Glomerular visceral epithelial cell (primary cell): ENCODE data around the gene DOK3.

Experiments used
- DNase-seq: peaks from one replicate; pipeline ENCODE4 v3.0.0-alpha.2; 2016; ENCODE audit errors: extremely low spot score

DOK3 gene, protein sequence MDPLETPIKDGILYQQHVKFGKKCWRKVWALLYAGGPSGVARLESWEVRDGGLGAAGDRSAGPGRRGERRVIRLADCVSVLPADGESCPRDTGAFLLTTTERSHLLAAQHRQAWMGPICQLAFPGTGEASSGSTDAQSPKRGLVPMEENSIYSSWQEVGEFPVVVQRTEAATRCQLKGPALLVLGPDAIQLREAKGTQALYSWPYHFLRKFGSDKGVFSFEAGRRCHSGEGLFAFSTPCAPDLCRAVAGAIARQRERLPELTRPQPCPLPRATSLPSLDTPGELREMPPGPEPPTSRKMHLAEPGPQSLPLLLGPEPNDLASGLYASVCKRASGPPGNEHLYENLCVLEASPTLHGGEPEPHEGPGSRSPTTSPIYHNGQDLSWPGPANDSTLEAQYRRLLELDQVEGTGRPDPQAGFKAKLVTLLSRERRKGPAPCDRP

DNA sequence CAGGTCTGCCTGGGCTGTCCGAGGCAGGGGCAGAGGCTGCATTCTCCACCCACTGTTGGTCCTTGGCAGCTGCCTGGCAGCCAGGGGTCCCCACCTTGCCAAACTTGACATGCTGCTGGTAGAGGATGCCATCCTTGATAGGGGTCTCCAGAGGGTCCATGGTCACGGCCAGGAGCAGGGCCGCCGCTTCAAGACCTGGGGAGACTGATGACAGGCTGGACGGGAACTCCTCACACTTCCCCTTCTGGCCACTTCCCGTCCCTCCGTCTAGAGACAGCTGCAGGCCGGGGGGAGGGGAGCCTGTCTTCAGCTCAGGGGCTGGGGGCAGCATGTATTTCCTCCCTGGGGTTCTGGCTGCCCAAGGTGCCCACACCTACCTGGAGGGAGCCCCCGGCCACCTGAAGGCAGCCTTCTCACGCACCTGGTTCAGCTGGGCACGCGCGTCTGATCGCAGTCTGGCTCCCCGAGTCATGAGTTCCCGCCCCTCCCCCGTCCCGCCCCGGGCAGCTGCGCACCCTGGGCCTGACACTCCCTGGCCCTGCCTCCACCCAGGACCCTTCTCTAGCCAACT lies at the start of gene DOK3:
DOK3 (minus strand) TSS at position 446 of the 571 bp plus-strand sequence; CDS start at position 160, 286 bp downstream.
- DNase-seq: no peak

DNA sequence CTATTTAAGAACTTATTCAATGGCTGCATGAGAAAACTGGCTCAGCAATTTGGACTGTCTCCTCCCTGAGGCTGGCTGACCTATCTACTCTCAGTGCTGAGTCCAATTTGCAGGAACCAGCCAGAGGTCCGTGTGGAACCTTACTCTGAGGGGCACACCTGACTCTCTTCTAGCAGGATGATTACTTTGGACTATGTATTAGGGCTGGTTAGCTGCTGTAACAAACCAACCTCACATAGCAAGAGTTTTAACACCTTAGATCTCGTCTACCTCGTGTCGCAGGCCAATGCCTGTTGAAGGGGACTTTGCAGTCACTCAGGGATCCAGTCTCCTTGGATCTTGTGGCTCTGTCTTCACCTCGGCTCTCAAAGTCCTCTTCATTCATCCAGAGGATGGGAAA lies 48.2 kb upstream of the DOK3 start:
- DNase-seq: no peak

DNA sequence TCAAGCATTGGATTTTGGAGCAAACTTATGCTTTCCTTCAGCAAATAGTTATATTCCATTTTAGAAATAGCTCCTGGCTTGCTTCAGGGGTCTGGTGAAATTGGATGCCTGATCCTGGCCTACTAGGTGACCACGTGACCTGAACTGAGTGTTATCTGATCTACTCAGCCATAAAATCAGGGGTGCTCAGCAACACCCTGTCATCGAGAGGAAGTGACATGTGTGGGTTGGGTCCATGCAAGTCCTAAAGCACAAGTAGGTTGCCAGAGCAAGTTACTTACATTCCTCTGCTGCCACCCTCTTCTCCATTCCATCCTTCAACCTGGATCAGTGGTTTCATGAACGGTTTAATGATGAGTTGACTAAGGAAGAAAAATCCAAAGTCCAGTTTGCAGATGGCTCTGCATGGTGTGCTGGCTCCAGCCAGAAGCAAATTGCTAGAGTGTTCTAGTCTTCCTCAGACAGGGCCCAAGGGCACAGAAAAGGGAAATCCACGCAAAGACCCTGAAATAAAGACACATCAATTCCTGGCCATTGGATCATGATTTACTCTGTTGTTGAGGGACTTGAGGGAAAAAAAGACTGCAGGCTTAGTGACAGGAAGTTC lies 47.5 kb upstream of the DOK3 start:
- no peak for DNase-seq

DNA sequence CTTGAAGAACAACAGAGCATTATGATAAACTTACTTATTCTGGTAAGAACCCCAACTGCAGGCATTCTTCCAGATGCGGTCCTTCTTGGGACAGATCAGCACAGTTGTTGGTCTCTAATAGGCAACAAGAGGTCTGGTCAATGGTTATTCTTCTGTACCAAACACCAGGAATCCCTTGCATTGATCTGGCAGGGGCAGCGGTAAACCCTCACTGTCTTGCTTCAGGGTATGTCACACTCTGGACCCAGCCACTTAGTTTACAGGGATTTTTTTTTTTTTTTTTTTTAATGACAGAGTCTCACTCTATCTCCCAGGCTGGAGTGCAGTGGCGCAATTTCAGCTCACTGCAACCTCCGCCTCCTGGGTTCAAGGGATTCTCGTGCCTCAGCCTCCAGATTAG lies 46.0 kb upstream of the DOK3 start:
- DNase-seq: no peak

DNA sequence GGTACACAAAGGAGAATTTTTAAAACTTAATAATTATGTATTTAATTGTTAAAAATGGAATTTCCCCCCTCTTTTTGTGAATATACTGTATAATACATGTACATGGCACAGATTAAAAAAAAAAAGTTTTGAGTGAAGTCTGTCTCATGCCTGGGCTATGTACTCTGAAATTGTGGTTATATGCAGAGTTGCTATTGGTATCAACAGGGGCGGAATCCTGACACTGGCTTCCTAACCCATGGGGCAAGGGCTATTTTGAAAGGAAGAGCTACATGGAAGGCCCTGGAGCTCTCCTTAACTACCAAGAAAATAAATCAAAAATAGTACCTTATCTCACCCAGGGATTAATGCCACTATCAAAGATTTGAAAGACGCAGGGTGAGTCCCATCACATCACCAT lies 45.6 kb upstream of the DOK3 start:
- DNase-seq: no peak

DNA sequence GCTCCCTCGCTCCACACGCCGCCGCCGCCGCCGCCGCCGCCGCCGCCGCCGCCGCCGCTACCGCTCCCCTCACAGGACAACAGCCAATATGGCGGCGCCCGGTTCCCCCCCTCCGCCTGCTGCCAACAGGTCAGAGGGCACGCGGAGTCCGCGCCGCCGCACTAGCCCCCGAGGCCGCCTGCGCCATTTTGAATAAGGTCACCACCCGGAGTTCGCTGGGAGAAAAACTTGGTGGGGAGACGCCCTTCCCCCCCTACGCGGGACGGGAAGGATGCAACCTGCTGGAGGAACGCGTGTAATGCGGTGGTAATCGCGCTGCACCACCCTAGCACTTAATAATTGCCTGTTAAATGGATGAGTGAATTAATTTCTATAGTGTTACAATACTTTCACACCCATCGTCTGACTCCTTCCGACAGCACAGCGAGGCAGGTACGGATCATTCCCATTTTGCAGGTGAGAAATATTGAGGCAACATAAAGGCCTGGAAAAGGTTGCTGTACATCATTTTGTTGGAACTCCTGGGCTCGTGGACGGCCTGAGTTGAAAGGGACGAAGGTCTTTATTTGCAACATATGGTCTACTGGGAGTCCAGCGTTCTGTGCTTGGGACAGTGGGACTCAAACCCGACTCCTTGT lies 45.0 kb upstream of the DOK3 start, which contains the start of gene FAM193B:
FAM193B (minus strand) TSS at position 90 of the 638 bp plus-strand sequence. CDS start 105 bp downstream, outside the sequence.
- DNase-seq: peak; percentile 94

DNA sequence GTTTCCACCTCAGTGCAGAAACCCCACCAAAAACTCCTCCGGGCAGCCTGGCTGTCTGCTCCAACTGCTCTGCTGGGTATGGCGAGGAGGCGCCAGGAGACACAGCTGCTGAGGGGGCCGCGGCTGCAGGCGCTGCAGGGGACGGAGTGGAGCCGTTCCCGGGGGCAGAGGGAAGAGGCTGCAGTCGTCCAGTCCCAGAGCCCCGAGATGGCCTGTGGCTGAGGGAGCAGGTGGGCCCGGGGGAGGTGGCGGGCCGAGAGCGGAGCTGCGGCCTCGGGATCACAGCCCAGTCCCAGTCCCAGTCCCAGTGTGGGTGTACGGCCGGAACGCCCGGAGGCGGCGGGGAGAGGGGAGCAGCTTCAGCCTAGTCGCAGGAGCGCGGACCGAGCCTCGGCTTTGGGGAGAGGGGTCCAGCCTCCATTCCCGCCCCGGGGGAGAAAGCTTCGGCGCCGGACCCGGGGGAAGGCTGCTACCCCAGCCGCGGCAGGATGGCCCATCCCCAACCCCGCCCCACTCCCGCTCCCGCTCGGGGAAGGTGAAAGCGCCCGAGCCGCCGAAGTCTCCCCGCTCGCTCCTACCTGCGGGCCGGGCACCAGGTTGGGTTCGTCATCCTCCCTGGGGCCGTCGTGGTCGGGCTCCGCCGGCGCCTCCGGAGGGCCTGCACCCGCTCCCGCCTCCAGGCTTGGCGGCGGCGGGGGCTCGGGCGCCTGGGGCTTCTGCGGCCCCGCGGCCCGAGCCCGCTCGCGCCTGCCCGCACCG lies 44.2 kb upstream of the DOK3 start:
- peak; percentile 32 for DNase-seq

DNA sequence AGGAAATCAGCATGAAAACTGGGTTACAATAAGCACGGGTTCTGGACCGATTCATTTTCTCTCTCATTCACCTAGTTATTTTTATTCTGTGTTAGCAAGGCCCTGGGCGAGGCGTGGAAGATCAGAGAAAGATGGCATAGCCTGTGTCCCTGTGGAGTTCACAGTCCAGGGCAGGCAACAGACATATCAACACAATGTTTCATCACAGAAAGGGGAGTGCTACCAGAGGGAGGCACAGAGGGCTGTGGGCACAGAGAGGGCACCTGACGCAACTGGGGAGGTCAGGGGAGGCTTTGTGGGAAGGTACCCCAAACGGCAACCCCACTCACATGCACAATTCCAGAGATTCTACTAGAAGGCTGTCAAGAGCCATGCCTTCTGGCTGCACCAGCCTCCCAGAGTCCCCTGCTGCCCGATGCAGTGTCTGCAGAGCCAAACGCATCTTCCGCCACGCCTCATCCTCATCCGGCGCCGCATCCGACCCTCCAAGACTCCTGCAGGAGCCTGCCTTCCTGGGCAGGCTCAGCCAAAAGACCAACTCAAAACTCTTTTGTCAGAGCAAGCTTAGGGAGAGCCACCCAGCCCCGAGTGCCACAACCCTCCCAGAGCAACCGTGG lies 43.3 kb upstream of the DOK3 start:
- no peak for DNase-seq

DNA sequence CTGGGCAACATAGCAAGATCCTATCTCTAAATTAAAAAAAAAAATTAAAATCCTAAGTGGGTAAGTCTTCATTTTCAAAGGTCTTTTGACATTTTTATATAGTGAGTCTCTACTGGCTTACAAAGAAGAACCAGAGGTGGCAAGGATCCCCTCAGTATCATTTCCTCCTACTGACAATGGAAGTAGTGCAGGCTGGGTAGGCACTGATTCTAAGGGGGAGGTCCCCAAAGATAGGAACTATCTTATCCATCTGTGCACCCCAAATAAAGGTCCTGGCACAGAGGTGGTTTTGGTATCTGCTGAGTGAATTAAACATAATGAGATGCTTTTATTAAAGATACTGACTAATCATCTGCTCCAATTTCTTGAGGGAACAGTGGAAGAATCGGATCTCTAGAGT lies 40.5 kb upstream of the DOK3 start:
- no peak for DNase-seq

DNA sequence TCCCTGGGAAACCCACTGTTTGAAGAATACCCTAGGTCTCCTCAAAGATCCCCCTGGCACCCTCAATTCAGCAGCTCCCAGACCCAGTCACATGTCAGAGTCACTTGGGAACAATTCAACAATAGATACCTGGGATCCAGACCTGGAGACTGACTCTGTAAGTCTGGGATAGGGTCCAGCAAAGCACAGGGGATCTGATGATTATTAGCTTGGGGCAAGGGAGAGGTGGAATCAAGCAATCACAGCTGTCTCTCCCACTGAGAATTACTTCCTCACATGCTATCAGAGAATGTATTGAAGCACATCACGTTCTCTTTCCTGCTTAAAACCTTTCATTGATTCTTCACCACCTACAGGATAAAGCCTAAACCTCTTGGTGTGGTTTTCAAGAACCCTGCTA lies 38.9 kb upstream of the DOK3 start:
- DNase-seq: no peak

DNA sequence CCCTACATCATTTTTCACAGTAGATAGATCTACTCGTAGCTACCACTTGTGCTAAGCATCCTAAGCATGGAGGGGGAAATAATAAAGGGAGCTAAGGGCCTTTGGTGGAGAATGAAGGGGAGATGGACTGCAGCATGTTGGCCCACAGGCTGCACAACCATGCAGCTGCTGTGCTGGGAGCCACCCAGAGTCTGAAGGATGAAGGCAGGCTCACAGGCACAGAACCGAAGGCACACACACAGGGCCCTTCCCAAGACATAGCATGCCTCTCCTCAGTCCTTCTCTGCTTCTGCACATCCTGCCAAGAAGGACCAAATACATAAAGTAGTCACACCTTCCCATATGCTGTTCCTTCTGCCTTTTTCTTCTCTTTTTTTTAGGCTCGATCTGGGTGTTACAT lies 38.1 kb upstream of the DOK3 start:
- DNase-seq: no peak

DNA sequence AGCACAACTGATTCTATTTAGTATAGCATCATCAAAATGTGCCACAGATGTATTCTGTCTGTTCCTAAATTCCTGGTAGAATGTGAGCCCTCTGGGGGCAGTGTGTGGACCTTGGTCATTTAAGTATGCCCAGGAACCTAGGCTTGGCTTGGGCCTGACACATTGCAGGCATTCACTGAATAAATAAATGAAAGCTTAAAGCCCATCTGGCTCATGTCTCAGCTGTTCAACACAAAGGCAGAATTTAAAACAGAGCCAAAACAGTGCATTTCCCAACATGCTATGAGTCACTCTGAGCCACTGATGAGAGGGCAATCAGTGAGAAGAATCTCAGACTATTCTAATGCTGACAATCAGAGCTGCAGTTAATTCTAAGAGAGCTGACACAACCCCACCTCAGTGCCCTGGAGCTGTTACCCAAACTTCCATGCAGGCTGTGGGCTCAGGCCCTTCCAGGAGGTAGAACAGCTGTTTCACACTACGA lies 36.7 kb upstream of the DOK3 start:
- peak; percentile 81 for DNase-seq

DNA sequence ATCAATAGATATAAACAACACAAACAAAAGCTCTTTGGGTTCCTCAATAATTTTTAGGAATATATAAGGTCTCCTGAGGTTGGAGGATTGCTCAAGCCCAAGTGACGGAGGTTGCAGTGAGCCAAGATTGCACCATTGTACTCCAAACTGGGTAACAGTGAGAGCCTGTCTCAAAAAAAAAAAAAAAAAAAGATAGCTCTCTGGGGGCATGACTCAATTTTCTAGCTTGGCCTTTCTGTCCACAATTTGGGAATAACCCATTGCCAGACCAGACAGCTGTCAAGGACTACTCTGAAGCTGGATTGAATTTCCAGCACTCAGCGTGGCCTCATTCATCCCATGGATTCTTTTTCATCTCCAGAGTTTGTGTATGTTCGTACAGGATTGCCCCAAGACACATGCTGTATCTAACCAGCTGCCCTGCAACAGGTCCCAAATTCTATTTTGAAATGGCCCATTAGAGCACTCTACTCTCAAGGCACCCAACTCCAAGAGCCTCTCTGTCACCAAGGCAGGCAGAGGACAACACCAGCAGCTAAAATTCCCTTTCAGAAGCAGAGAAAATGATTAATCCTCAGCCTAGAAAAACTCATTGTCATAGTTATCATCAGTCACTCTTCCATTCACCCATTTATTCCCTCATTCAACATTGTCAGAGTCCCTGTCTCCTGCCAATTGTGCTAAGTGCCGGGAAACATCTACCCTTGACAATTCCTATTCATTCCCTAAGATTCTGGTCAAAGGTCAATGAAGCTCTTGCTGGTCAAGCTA lies 36.0 kb upstream of the DOK3 start:
- DNase-seq: no peak

DNA sequence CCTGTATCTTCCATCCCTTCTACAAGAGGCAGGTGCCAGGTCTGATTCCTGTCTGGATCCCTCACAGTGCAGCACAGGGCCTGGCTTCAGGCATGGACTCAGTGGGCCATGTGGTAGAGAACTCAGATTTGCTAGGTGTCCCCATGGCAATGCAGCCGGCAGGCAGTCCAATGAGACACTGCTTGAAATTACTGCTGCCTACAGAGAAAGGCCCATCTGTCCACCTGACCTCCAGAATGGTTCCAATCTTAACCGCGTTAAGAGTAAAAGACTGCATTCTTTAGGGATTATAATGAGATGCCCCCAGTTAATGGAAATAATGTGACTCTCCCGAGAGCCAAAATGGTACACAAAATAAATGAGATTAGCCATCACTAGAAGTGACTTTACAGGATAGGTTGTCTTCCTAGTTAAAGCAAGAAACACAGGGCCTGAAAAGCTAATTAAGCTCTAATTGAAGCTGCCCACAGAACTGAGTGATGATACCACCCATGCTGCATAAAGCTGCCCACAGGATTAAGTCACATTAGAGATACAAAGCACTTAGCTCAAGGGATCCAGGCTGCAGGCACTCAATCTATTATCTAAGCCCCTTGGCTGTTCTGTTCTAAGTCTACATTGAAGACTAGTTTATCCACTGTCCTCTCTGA lies 33.3 kb upstream of the DOK3 start:
- DNase-seq: no peak

DNA sequence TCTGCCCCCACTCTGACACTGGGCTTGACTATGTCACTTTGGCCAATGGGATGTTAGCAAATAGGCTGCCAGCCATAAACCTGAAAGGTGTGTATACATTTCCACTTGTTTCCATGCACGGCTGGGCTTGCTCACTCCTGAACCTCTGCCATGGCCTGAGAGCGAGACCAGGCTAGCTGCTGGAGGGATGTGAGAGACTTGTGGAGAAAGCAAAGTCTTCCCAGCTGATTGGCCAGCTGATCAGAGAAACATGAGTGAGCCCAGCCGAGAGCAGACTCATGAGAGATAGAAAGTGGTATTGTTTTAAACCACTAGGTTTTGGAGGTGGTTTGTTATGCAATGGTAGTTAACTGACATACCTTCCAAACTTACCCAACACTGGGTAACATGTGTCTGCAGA lies 30.8 kb upstream of the DOK3 start:
- DNase-seq: no peak

DNA sequence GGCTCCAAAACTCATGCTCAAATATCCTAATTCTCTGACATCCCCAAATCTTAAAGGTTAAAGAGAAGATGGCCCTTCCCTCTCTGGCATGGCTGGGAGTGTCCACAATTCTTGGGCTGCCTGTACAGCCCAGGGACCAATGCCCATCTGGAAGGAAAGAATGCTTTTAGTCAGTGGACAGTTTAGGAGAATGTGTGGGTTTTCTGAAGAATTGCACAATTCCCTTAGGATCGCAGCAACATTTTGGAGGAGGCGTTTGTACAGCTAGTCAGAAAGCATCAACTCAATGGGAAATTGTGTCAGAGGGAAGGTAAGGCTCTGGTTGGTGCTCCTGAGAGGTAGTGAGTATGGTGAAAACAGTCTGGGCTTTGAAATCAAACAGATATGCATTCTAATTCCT lies 29.8 kb upstream of the DOK3 start:
- DNase-seq: no peak

DNA sequence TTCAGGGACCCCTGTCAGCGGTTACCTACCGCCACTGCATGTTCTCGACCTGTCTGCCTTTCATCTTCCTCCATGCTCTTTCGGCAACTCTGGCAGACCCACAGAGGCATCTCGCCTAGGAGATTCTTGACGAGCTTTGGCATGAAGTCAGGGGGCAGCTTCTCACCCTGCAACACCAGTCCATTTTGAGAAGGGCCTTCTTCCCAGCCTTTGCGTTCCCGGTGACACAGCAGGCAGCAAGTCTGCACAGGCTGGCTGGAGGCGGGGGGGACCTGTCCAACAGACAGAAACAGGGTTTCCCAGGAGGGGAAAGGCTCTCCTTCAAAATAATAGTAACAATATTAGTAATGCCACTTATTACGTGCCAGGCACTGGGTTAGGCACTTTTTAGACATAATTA lies 29.2 kb upstream of the DOK3 start:
- no peak for DNase-seq

DNA sequence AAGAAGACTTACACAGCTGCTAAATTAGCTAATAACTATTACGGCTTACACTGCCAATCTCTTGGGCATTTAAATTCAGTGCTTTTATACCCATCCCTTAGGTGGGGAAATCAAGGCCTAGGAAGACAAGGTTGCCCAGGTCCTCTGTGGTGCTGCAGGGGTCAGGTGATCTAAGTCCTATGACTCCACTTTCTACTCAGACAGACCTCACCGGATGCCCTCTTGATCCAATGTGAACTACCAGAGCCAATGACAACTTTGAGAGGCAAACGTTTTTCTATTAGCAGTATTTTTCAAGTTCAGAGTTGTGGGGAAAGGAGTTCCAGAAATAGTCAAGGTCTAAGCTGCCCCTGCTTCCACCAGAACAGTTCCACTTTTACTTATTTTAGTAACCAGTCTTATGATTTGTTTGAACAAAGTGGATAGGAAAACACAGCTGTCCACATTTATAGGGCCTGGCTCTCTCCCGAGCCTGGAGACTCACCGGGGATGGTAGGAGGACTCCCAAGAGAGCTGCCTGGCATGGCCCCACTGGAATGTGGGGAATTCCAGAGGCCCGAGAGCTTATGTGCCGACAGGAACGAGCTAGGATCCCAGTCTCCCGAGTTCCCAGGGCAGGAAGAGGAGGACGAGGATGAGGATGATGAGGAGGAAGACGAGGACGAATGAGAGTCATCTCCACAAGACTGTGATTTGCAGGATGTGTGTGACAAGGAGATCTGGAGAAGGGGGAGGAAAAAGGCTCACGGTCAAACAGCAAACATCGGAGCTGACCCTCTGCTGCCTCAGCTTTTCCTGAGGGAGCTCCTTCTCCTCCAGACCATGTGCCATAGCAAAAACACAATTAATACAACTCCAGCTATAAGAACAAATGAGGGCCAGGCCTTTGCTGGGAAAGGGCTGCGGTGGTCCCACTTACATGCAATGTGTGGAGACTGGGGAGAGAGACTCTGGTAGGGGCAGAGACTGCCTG lies 28.0 kb upstream of the DOK3 start:
- DNase-seq: peak; percentile 91

DNA sequence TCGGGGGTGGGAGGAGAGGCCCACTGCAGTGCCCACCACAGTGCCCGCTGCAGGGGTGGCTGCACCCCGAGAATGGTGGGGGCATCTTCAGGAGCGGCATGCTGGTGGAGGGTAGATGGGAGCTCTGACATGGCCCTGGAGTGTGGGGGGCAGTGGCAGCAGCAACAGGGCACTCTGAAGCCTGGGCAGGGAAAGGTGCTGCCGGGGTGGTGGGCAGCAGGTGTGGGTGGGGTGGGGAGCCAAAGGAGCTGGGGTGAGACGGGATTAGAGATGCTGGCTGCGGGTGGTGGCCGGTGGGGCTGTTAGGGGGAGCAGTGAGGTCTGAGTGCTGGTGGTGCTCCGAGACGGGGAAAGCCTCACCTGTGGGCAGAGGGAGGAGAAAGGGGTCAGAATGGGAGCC lies 26.8 kb upstream of the DOK3 start:
- no peak for DNase-seq
